ENCODE data around the gene GPC6.

Gene GPC6

DNA sequence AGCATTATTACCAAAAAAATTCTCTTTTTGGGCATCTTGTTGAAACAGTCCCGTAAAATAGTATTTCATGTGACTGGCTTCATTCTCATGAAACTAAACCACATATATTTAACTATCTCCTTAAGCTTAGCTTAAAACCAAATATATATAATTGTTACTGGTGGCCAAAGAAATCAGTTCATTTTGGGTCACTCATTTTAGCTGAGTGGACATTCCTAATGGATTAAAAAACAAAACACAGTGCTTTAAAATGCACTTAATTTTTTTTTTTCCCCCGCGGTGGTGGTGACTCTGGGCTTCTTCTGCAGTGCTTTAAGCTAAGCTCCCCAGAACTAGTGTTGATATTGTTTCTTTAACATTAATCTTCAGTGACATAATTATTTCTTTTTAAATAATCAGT is 540.1 kb downstream of the GPC6 start (continued):
- no peak for TF ChIP-seq ZNF514 (tag by site-specific recombination; IDR thresholded peaks at IDR 0.05)
- TF ChIP-seq ZNF747 (tag by site-specific recombination; IDR thresholded peaks at IDR 0.05), result no peak

- TF ChIP-seq ZIC2 (tag by site-specific recombination; IDR thresholded peaks at IDR 0.05) (no peak), SP2 (tag by site-specific recombination; IDR thresholded peaks at IDR 0.05) (no peak), ELK4 (IDR thresholded peaks at IDR 0.05; ENCODE audit: borderline replicate concordance, low read depth, low read length) (no peak), ZNF19 (tag by site-specific recombination; IDR thresholded peaks at IDR 0.05; ENCODE audit: low read depth) (no peak), SCRT2 (tag by site-specific recombination; IDR thresholded peaks at IDR 0.05) (peak; percentile 59; the same call in 1 of the 2 replicates), TRIM28 (IDR thresholded peaks at IDR 0.05; ENCODE audit: borderline replicate concordance, low read length) (peak; percentile 11; the same call in 1 of the 2 replicates)
- TF ChIP-seq, protein P1, sequence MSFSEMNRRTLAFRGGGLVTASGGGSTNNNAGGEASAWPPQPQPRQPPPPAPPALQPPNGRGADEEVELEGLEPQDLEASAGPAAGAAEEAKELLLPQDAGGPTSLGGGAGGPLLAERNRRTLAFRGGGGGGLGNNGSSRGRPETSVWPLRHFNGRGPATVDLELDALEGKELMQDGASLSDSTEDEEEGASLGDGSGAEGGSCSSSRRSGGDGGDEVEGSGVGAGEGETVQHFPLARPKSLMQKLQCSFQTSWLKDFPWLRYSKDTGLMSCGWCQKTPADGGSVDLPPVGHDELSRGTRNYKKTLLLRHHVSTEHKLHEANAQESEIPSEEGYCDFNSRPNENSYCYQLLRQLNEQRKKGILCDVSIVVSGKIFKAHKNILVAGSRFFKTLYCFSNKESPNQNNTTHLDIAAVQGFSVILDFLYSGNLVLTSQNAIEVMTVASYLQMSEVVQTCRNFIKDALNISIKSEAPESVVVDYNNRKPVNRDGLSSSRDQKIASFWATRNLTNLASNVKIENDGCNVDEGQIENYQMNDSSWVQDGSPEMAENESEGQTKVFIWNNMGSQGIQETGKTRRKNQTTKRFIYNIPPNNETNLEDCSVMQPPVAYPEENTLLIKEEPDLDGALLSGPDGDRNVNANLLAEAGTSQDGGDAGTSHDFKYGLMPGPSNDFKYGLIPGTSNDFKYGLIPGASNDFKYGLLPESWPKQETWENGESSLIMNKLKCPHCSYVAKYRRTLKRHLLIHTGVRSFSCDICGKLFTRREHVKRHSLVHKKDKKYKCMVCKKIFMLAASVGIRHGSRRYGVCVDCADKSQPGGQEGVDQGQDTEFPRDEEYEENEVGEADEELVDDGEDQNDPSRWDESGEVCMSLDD (tag by site-specific recombination; IDR thresholded peaks at IDR 0.05), result no peak
- no peak overlapping the region for H3K4me3 ChIP-seq (ENCODE audit: low read depth, low read length)
- ChIA-PET POLR2A (no interaction called here), CTCF (no interaction called here)
- no peaks in the 10 kb centered on the region for H3K36me3 ChIP-seq (ENCODE audit: control insufficient read depth in 2 of 2, insufficient read depth in 1 of 2, low read length in 2 of 2)
- H3K27ac ChIP-seq (ENCODE audit: extremely low read depth, low read depth, low read length), result no peak overlapping the region
- H3K4me1 ChIP-seq (ENCODE audit: control insufficient read depth, insufficient read depth, low read length), result no peaks in the 10 kb centered on the region
- H3K9me3 ChIP-seq (ENCODE audit: control insufficient read depth, insufficient read depth, low read depth, low read length), result no peaks in the 10 kb centered on the region
Measured at GRCh38 chr13:93767180-93767916, 540.7 kb downstream of the GPC6 start.

- H3K36me3 ChIP-seq (ENCODE audit: control insufficient read depth in 2 of 2, insufficient read depth in 1 of 2, low read length in 2 of 2), result no peaks in the 10 kb centered on the region
Measured at GRCh38 chr13:93767917-93768409, 541.4 kb downstream of the GPC6 start.

DNA sequence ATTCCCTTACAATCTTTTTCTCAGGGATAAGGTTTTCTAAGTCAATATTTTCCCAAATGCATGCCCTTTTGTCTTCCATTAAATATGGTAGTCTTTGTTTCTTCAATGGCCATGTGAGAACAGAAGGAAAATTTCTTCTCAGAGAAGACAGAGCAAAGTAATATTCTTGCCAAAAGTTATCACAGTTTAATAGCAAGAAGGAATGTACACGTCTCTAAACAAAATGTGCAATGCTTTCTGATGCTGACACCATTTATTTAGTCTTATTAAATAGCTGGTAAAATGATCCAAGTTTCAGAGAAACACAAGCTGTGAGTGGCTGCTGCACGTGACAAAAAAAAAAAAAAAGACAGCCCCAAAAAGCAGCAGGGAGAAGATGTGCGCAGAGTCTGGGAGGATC is 542.5 kb downstream of the GPC6 start:
- Histone ChIP-seq H3K27ac (ENCODE audit: extremely low read depth, low read depth, low read length) (no peak overlapping the region), H3K4me1 (ENCODE audit: control insufficient read depth, insufficient read depth, low read length) (no peaks in the 10 kb centered on the region), H3K36me3 (ENCODE audit: control insufficient read depth in 2 of 2, insufficient read depth in 1 of 2, low read length in 2 of 2) (no peaks in the 10 kb centered on the region), H3K9me3 (ENCODE audit: control insufficient read depth, insufficient read depth, low read depth, low read length) (no peaks in the 10 kb centered on the region), H3K4me3 (ENCODE audit: low read depth, low read length) (no peak overlapping the region)
- TF ChIP-seq SP2 (tag by site-specific recombination; IDR thresholded peaks at IDR 0.05) (no peak), ZNF239 (tag by site-specific recombination; IDR thresholded peaks at IDR 0.05) (no peak), ZNF596 (tag by site-specific recombination; IDR thresholded peaks at IDR 0.05) (no peak), ZNF837 (tag by site-specific recombination; IDR thresholded peaks at IDR 0.05) (no peak), ZNF274 (IDR thresholded peaks at IDR 0.05; ENCODE audit: low read length) (no peak), ZNF274 (tag by site-specific recombination; IDR thresholded peaks at IDR 0.05; ENCODE audit: borderline replicate concordance) (no peak), ZNF37A (tag by site-specific recombination; IDR thresholded peaks at IDR 0.05) (no peak), KLF1 (tag by site-specific recombination; IDR thresholded peaks at IDR 0.05) (no peak), ZNF394 (tag by site-specific recombination; IDR thresholded peaks at IDR 0.05; ENCODE audit: borderline replicate concordance) (no peak), SCRT2 (tag by site-specific recombination; IDR thresholded peaks at IDR 0.05) (no peak), ZSCAN30 (tag by site-specific recombination; IDR thresholded peaks at IDR 0.05) (no peak), ZNF747 (tag by site-specific recombination; IDR thresholded peaks at IDR 0.05) (no peak), ZNF777 (tag by site-specific recombination; IDR thresholded peaks at IDR 0.05; ENCODE audit: borderline replicate concordance) (no peak), PRDM1 (tag by site-specific recombination; IDR thresholded peaks at IDR 0.05) (no peak), GFI1B (tag by site-specific recombination; IDR thresholded peaks at IDR 0.05) (no peak), SP3 (tag by site-specific recombination; IDR thresholded peaks at IDR 0.05) (no peak), ZNF473 (tag by site-specific recombination; IDR thresholded peaks at IDR 0.05) (no peak), ZNF501 (tag by site-specific recombination; IDR thresholded peaks at IDR 0.05) (no peak), ZNF623 (tag by site-specific recombination; IDR thresholded peaks at IDR 0.05) (no peak)
- ChIA-PET POLR2A (no interaction called here), CTCF (no interaction called here)

More at GRCh38 chr13:93767917-93768409, 541.4 kb downstream of the GPC6 start:
- no peak overlapping the region for H3K27ac ChIP-seq (ENCODE audit: extremely low read depth, low read depth, low read length)
- no peaks in the 10 kb centered on the region for H3K4me1 ChIP-seq (ENCODE audit: control insufficient read depth, insufficient read depth, low read length)
- H3K4me3 ChIP-seq (ENCODE audit: low read depth, low read length), result no peak overlapping the region
- no peaks in the 10 kb centered on the region for H3K9me3 ChIP-seq (ENCODE audit: control insufficient read depth, insufficient read depth, low read depth, low read length)
- POLR2A ChIA-PET, result no interaction called here
- CTCF ChIA-PET, result no interaction called here
- TF ChIP-seq ZNF140 (tag by site-specific recombination; IDR thresholded peaks at IDR 0.05), result no peak
- TF ChIP-seq TCF7L2 (IDR thresholded peaks at IDR 0.05; ENCODE audit: borderline replicate concordance, low read depth, low read length), result peak; percentile 69; the same call in 1 of the 2 replicates
